GM20000 (cell line): ENCODE results near the gene DNAJB12.
"Not testable (repeated sequence)": the region's sequence is repeated elsewhere in the genome, so short reads cannot be mapped to it uniquely, and the experiment has no call there.

Source experiments
- DNase-seq: peaks from one replicate; pipeline ENCODE4 v3.0.0; 2012; ENCODE audit warnings: low spot score
- CTCF ChIP-seq: IDR thresholded peaks from 2 replicates; pipeline ENCODE4 v1.5.1; 2012; ENCODE audit warnings: mild to moderate bottlenecking, control low read depth; ENCODE audit errors: extremely low read depth, missing control alignments

Gene DNAJB12

GRCh38 chr10:72328829-72329204, 25.9 kb downstream of the DNAJB12 start:
- no peak for TF ChIP-seq CTCF
- no peak for DNase-seq

- peak; percentile 46 for TF ChIP-seq CTCF
- DNase-seq: peak; percentile 52
Measured at GRCh38 chr10:72328045-72328828, 26.5 kb downstream of the DNAJB12 start.

- not testable (repeated sequence) for DNase-seq
Measured at GRCh38 chr10:72326665-72327603, 27.8 kb downstream of the DNAJB12 start.

GRCh38 chr10:72325243-72326175, 29.2 kb downstream of the DNAJB12 start:
- not testable (repeated sequence) for DNase-seq

GRCh38 chr10:72323771-72324191, 30.9 kb downstream of the DNAJB12 start:
- no peak for TF ChIP-seq CTCF
- DNase-seq: no peak

- no peak for TF ChIP-seq CTCF
- no peak for DNase-seq
Measured at GRCh38 chr10:72323108-72323749, 31.5 kb downstream of the DNAJB12 start.

- no peak for TF ChIP-seq CTCF
- no peak for DNase-seq
Measured at GRCh38 chr10:72322280-72323058, 32.2 kb downstream of the DNAJB12 start.
